Limb (tissue), 2 donors: ENCODE results near the gene DIRAS1.
"Not testable (repeated sequence)": the region's sequence is repeated elsewhere in the genome, so short reads cannot be mapped to it uniquely, and the experiment has no call there.

Experiments
- DNase-seq, 2 donors: peaks; one replicate each; pipeline ENCODE4 v3.0.0-alpha.2; 2016; ENCODE audit errors: extremely low spot score in 2 of 2

Gene DIRAS1

GRCh38 chr19:2727640-2727944, 6.4 kb upstream of the DIRAS1 start:
- no peak for DNase-seq

DNA sequence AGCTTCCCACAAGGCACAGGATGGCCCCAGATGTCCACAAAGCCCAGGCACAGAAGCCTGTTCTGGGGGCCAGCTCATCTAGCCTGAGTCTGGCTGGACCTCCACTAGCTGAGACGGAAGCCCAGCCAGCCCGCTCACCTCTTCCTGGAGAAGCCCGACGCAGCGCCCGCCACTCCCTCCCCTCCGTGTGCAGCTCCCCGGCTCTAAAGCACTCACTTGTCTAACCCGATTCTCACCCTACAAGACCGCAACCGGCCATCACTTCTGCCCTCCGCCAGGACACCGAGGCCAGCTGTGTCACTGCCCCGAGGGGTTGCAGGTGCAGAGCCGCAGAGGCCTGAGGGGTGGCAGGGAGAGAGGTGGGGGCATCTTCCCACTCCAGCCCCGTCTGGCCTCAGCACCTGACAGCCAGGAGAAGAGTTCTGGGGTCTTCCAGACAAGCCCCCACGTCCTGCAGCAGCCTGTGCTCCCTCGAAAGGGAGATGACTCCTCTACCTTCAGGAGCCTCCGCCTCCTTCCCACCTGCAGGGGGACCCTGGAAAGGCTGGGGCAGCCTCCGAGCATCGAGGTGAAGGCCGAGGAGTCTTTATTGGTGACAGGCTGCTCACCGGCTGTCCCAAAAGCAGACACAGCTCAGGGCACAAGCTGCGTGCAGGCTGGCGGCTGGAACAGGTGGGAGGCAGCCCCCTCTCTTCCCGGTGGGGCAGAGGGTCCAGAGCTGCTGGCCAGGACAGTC, 5.9 kb upstream of the DIRAS1 start:
- DNase-seq = no peak

- no peak for DNase-seq
Observed at GRCh38 chr19:2726160-2726855, 5.1 kb upstream of the DIRAS1 start.

DNA sequence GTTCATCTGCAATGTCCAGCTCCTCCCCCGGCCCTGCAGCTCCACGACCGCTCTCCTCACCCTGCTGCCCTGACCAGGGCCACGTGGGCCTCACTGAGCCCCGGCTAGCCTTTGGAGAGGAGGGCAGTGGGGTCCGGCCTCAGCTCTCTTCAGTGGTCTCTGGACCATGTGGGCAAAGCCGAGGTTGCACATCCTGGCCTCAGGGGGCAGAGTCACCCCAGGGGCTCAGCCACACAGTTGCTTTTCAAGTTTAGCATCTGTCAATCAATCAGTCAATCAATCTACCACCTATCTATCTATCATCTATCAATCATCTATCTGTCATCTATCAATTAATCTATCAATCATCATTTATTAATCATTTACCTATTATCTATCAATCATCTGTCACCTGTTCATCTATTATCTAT, 3.0 kb upstream of the DIRAS1 start:
- no peak for DNase-seq

- no peak for DNase-seq
Observed at GRCh38 chr19:2723747-2724146, 2.6 kb upstream of the DIRAS1 start.

- DNase-seq = no peak
Observed at GRCh38 chr19:2723345-2723715, 2.2 kb upstream of the DIRAS1 start.

DNA sequence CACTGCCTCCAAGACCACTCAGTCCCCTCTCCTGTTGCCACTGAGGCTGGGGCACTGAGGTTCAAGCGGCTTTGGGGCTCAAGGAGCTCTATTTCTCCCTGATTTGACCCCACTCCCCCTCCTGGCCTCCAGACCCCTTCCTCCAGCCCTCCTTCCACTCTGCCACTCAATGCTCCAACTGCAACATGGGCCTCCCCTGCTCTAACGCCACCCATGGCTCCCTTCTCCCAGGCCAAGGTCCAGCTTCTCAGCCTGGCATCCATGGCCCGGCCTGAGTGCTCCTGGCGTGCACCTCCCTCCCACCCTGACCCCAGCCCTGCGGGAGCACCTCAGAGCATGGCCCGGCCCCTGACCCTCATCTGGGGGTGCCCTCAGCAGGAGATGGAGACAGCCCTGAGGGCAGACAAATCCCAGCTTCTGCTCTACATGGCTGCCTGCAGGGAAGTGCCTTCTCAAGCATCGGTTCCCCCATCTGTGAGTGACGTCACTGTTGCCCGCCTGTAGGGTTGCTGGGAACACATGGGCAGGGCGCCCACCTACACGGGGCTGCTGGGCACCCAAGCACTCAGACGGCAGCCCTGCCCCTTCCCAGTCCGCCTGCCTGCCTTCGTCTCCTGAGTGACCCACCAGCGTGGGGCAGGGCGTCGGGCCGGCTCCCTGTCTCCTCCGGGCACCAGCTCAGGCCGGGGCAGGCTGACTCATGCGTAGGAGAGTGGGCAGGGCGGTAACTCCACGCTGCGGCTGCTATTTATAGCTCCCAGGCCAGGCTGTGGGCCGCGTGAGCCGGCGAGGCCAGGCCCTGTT, 1.6 kb upstream of the DIRAS1 start:
- no peak for DNase-seq

- peak in 1 of 2 donors; percentile 44 for DNase-seq
Observed at GRCh38 chr19:2721570-2722540, 683 bp upstream of the DIRAS1 start.

GRCh38 chr19:2719920-2720776, 1.0 kb downstream of the DIRAS1 start:
- DNase-seq = peak in 1 of 2 donors; percentile 47

DNA sequence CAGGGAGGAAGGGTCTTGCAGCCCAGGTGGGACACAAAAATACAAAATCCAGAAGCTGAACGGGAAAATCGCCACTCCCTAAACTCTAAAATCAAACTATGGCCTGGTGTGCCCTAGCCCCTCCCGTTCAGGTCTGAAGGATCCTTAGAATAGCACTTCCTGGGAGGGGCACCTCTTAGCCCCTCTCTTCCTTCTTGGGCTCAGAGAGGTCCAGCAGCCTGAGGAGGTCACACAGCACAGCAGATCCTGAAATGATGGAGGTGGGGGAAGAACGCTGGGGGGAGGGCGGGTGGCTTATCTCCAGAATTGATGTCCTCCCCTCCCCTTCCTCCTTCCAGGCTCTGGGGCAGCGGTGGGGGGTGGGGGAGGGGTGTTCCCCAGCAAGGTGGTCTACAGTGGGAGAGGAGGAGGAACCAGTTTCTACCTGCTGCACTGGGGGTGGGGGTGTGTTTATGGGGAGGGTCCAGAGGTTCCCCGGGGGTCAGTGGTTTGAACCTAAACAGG, 1.9 kb downstream of the DIRAS1 start:
- peak in 1 of 2 donors; percentile 25 for DNase-seq

- no peak for DNase-seq
Observed at GRCh38 chr19:2717638-2718541, 3.3 kb downstream of the DIRAS1 start.

DNA sequence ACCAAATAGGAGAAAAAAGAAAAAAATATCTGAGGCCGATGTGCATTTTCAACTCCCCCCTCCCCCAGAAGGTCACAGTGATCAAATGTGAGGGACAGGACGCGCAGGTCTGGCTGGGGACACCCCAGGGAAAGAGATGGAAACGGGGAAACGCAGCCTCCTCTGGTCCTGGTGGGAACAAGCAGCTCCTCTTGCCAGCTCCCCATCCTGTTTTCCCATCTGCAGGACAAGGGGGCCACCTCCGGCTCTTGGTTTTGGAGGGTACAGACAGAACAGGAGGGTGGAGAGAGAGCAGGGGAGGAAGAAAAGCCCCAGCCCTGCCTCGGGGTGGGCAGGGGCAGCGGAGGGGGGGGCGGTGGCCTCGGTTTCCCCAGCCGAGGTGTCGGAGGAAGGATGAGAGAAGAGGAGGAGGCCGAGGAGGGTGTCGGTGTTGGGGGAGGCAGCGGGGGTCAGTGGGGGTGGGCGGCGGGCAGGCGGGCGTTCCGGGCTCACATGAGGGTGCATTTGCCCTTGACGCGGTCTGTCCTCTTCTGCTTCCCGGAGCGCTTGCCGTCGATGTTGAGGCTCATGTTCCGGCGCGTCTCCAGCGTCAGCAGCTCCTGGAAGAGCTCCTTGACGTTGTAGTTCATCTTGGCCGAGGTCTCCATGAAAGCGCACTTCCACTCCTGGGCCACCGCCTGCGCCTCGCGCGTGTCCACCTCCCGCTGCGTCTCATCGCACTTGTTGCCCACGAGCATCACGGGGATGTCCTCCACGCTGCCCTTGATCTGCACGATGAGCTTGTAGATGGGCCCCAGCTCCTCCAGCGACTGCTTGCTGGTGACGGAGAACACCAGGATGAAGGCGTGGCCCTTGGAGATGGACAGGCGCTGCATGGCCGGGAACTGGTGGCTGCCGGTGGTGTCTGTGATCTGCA, 4.2 kb downstream of the DIRAS1 start:
- DNase-seq = no peak

- DNase-seq = no peak
Observed at GRCh38 chr19:2716275-2716650, 4.9 kb downstream of the DIRAS1 start.

DNA sequence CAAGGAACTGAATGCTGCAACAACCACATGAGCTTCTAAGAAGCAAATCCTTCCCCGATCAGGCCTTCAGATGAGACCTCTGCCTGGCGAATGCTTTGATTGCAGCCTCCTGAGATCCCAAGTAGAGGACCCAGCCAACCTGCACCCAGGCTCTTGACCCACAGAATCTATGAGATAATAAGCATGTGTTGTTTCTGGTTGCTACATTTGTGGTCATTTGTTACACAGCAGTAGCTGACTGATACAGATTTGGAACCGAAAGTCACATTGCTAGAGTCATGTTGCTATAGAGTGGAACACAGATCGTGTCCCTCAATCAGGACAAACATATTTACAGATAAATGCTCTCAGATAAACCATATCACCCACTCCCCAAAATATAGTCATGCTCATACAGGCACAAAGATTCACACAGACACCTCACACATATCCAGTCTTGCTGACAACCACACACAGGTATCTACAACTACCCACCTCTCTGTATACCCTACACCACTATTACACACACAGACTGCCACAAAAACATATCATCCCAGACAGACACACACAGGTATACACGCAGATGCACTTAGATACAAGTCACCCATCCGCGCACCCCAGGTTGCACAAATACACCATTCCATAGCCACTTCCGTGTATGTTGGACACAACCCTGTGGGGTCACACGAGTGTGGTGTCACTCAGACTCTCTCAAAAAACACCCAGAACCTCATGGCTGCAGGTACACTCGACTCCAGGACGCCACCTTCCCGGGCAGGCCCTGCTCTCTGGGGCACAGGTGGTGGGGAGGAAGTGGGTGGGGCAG, 5.5 kb downstream of the DIRAS1 start:
- no peak for DNase-seq

DNA sequence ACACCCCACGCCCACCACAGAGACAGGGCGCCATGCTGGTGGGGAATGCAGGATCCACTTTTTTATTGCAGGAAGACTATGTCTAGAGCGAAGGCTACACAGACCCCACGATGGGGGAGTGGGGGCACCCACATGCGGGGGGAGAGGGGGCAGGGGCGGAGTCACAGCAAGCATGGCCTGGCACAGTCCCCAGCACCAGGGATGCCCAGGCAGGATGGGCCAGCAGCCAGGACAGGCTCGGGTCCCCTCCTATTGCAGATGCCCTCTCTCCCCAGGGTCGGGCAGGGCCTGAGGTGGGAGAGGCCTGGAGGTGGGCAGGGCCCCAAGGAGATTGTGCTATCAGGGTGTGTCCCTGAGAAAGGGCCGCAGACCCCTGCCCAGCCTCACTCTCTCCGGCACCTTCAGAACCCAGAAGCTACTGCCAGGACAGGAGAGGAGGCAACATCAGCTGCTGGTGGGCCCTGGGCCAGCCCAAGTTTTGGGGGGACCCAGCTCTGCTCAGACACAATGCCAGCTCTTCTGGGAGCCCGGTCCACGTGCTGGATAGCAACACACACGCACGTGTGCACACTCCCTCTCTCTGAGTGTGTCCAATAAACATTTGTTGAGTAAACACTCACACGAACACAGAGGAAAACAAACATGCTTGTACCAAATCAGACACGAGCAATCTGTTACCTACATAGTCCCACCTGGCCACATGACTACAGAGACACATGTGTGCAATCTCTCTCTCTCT, 6.5 kb downstream of the DIRAS1 start:
- DNase-seq = no peak

GRCh38 chr19:2714102-2714501, 7.1 kb downstream of the DIRAS1 start:
- DNase-seq = not testable (repeated sequence)

GRCh38 chr19:2713170-2713569, 8.0 kb downstream of the DIRAS1 start:
- not testable (repeated sequence) for DNase-seq
